Loucy (cell line): ENCODE results near the gene LHFPL3.

Experiments used
- CTCF ChIP-seq: fragments of 200-600 bp; sonication (generic); conservative IDR thresholded peaks from 2 replicates; pipeline ENCODE4 v1.5.1; 2014; ENCODE audit warnings: mild to moderate bottlenecking, antibody characterized with exemption, low read length
- EZH2phosphoT487 ChIP-seq: fragments of 200-600 bp; IDR thresholded peaks from 2 replicates; pipeline ENCODE4 v1.6.1; 2018; ENCODE audit warnings: antibody characterized with exemption, mild to moderate bottlenecking, moderate library complexity, borderline replicate concordance

GRCh38 chr7:104820836-104821535 is 492.6 kb downstream of the LHFPL3 start:
- TF ChIP-seq CTCF: no peak
- TF ChIP-seq EZH2phosphoT487: no peak
